SK-N-MC (cell line): ENCODE results near the gene SLC45A2.
"Not testable (repeated sequence)": the region's sequence is repeated elsewhere in the genome, so short reads cannot be mapped to it uniquely, and the experiment has no call there.

Experiments used
- DNase-seq: peaks from one replicate; pipeline ENCODE4 v3.0.0-alpha.2; 2011; ENCODE audit warnings: low read depth, low spot score
- H3K27ac ChIP-seq: fragments of 200-600 bp; sonication (generic); 2 replicates; pipeline ENCODE4 v1.5.1; 2016; ENCODE audit warnings: mixed run types
- H3K36me3 ChIP-seq: fragments of 200-600 bp; sonication (generic); 2 replicates; pipeline ENCODE4 v1.6.1; 2017; ENCODE audit warnings: antibody characterized with exemption, low read length, mixed read lengths; ENCODE audit not compliant: insufficient read depth
- H3K4me3 ChIP-seq: fragments of 200-600 bp; sonication (generic); 2 replicates; pipeline ENCODE4 v1.5.1; 2016
- H3K9ac ChIP-seq: fragments of 200-600 bp; sonication (generic); 2 replicates; pipeline ENCODE4 v1.8.0; 2017; ENCODE audit warnings: mixed run types, mixed read lengths; ENCODE audit not compliant: insufficient read length
- H3K9me3 ChIP-seq: fragments of 200-600 bp; sonication (generic); 2 replicates; pipeline ENCODE4 v1.6.1; 2017; ENCODE audit warnings: low read depth, mild to moderate bottlenecking, antibody characterized with exemption, low read length, moderate library complexity, mixed read lengths
- EZH2 ChIP-seq: fragments of 200-600 bp; sonication (generic); IDR thresholded peaks from one replicate; pipeline ENCODE4 v1.6.1; 2017; ENCODE audit warnings: antibody characterized with exemption
- FOXP2 ChIP-seq: optimal IDR thresholded peaks from 2 replicates; pipeline ENCODE3; 2011; ENCODE audit warnings: mild to moderate bottlenecking, moderate library complexity; ENCODE audit not compliant: insufficient read depth; ENCODE audit errors: extremely low read length, control extremely low read depth
- POLR2AphosphoS5 ChIP-seq: IDR thresholded peaks from 2 replicates; pipeline ENCODE4 v1.6.1; 2012; ENCODE audit warnings: mild to moderate bottlenecking, low read depth, low read length, borderline replicate concordance

The SLC45A2 gene

DNA sequence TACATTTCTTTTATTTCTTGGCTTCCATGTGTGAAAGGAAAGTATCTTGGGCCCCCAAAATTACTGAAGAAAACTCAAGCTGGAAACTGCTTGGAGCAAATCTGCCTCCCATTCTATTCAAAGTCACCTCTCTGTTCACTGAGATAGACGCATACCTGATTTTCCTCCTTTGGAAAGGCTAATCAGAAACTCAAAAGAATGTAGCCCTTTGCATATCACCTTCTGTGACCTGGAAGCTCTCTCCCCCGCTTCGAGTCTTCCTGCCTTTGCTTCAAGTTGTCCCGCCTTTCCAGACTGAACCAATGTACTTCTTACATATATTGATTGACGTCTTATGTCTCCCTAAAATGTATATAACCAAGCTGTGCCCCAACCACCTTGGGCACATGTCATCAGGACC, 53.4 kb downstream of the SLC45A2 start:
- no peak for DNase-seq
- TF ChIP-seq FOXP2 = no peak
- no peak for TF ChIP-seq POLR2AphosphoS5
- TF ChIP-seq EZH2 = no peak
- Histone ChIP-seq H3K9me3 (no peaks in the 10 kb centered on the region), H3K4me3 (no peak overlapping the region), H3K9ac (no peak overlapping the region), H3K36me3 (no peaks in the 10 kb centered on the region), H3K27ac (no peak overlapping the region)

DNA sequence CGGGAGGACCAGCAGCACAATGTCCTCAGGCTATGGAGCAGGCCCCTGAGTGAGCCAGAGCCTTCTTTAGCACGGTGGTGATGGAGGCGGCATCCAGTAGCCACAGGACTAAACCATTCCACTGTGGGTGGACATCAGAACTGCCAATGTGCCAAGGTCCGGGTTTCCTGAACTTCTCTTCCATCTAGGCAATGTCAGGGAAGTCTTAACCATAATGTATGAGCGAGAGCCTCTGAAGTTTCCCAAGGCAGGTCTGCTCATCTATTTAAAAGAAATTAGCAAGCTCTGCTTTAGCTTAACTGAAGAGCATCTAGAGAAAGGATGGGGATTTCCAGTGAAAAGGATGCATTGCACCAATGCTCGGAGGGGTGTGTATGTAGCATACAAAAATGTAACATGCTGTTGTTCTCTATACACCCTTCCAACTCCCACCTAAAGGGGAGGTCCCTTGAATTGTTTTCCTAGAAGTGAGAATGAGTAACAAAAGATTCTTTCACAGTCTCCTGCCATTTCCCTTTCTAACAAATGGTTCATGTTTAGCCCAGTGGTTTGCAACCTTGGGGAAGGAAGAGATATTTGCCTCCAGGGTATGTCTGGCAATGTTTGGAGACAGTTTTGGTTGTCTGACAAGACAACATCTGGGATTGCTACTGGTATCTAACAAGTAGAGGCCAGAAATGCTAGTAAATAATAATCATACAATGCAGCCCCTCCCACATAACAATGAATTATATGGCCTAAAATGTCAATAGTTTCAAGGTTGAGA, 54.4 kb downstream of the SLC45A2 start:
- Histone ChIP-seq H3K4me3 (no peak overlapping the region), H3K9ac (no peak overlapping the region), H3K9me3 (no peaks in the 10 kb centered on the region), H3K27ac (no peak overlapping the region), H3K36me3 (no peaks in the 10 kb centered on the region)
- no peak for DNase-seq
- TF ChIP-seq EZH2 (no peak), POLR2AphosphoS5 (no peak), FOXP2 (no peak)

DNA sequence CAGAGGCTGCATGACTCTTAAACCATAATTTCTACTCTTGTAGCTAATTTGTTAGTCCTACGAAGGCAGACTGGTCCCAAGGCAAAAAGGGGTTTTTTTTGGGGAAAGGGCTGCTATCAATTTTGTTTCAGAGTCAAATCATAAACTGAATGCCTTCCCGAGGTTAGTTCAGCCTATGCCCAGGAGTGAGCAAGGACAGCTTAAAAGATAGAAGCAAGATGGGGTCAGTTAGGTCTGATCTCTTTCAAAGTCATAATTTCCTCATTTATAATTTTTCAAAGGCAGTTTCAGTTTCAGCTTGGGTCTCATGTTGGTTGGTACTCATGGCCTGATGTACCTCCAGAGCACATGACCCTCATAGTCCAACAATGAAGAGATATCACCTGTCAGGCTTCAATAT, 56.2 kb downstream of the SLC45A2 start:
- Histone ChIP-seq H3K9ac (no peak overlapping the region), H3K27ac (no peak overlapping the region), H3K4me3 (no peak overlapping the region), H3K9me3 (no peaks in the 10 kb centered on the region), H3K36me3 (no peaks in the 10 kb centered on the region)
- TF ChIP-seq EZH2 = no peak
- TF ChIP-seq FOXP2 = no peak
- TF ChIP-seq POLR2AphosphoS5 = no peak
- DNase-seq = no peak

DNA sequence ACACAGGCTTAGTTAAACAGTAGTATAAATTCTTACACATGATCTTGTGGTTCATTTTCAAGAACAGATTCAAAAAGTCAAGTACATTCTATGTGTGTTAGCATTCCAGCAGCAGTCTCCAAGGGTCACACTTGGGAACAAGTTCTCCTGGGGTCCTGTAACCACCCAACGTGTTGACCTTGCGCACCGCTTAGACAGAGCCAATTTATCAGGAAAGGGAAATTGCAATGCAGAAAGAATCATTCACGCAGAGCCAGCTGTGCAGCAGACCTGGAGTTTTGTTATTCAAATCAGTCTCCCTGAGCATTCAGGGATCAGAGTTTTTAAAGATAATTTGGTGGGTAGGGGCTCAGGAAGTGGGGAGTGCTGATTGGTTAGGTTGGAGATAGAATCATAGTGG, 56.8 kb downstream of the SLC45A2 start:
- no peaks in the 10 kb centered on the region for H3K36me3 ChIP-seq
- H3K9ac ChIP-seq = no peak overlapping the region
- H3K9me3 ChIP-seq = no peaks in the 10 kb centered on the region
- no peak overlapping the region for H3K27ac ChIP-seq
- no peak for DNase-seq
- TF ChIP-seq FOXP2 = no peak
- TF ChIP-seq POLR2AphosphoS5 = no peak
- no peak for TF ChIP-seq EZH2
- no peak overlapping the region for H3K4me3 ChIP-seq

DNA sequence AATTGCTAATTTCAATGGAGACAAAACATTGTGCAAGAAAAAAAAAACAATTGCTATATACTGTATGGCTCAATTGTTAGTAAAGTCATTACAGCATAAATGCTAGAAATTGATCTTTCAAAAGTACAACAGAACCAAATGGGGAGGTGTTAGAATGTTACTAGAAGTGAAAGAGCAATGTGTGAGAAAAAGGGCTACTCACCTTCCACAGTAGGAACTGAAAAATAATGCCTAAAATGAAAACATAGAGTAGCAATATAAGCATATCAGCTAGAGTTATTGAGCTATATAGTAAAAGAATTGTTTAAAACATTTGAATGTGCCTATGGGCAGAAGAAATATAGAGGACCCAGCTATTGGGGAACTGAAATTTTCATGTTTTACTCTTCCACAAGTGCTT, 59.2 kb downstream of the SLC45A2 start:
- Histone ChIP-seq H3K9ac (no peak overlapping the region), H3K4me3 (no peak overlapping the region), H3K36me3 (no peaks in the 10 kb centered on the region), H3K9me3 (no peaks in the 10 kb centered on the region), H3K27ac (no peak overlapping the region)
- TF ChIP-seq FOXP2 (no peak), POLR2AphosphoS5 (no peak), EZH2 (no peak)
- no peak for DNase-seq

DNA sequence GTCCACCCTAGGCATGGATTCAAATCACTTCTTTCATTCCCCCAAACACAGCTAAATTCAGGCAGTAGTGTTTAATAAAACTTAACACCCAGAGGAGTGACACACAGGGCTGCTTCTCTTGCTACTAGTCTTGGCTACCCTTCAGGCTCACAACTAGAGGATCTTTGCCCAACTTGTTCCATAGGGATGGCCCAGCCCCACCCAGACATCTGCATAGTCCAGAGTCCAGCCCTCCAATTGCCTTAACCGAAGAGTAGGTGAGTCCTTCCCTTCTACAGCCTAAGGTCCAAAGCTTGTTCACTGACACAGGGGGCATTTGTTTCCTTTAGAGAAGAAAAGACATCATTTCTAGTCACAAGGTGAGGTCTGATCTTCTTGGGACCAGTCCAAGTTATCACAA, 63.5 kb downstream of the SLC45A2 start:
- Histone ChIP-seq H3K9ac (no peak overlapping the region), H3K36me3 (no peaks in the 10 kb centered on the region), H3K9me3 (no peaks in the 10 kb centered on the region), H3K4me3 (no peak overlapping the region), H3K27ac (no peak overlapping the region)
- DNase-seq = no peak
- TF ChIP-seq POLR2AphosphoS5 = no peak
- TF ChIP-seq FOXP2 = no peak
- TF ChIP-seq EZH2 = no peak

DNA sequence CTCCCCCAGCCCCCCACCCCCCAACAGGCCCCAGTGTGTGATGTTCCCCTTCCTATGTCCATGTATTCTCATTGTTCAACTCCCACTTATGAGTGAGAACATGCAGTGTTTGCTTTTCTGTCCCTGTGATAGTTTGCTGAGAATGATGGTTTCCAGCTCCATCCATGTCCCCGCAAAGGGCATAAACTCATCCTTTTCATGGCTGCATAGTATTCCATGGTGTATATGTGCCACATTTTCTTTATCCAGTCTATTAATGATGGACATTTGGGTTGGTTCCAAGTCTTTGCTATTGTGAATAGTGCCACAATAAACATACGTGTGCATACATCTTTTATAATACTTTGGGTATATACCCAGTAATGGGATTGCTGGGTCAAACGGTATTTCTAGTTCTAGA, 69.6 kb downstream of the SLC45A2 start:
- not testable (repeated sequence) for H3K4me3 ChIP-seq, H3K36me3 ChIP-seq, H3K9ac ChIP-seq

DNA sequence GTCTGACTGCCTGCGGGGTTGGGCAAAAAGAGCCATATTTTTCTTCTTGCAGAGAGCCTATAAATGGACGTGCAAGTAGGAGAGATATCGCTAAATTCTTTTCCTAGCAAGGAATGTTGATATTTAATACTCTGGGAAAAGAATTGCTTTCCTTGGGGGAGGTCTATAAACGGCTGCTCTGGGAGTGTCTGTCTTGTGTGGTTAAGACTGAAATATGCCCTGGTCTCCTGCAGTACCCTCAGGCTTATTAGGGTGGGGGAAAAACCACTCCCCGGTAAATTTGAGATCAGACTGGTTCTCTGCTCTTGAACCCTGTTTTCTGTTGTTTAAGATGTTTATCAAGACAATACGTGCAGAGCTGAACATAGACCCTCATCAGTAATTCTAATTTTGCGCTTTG, 78.2 kb downstream of the SLC45A2 start:
- H3K9me3 ChIP-seq, H3K36me3 ChIP-seq, H3K27ac ChIP-seq, DNase-seq, H3K4me3 ChIP-seq, H3K9ac ChIP-seq: not testable (repeated sequence)

More for the DNA sequence above, 69.6 kb downstream of the SLC45A2 start:
- not testable (repeated sequence) for H3K9me3 ChIP-seq, DNase-seq, H3K27ac ChIP-seq

DNA sequence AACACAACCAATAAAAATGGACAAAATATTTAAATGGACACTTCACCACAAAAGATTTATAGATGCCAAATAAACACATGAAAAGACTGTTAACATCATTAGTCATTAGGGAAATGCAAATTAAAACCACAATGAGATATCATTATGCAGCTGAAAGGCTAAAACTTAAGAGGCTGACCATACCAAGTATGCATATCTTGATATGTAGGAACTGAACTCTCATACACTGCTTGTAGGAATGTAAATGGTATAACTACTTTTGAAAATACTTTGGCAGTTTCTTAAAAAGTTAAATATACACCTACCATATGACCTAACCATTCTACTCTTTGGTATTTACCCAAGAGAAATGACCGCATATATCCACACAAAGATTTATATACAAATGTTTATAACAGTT, 79.1 kb downstream of the SLC45A2 start:
- Histone ChIP-seq H3K4me3 (no peak overlapping the region), H3K27ac (no peak overlapping the region), H3K9me3 (no peaks in the 10 kb centered on the region), H3K9ac (no peak overlapping the region), H3K36me3 (no peaks in the 10 kb centered on the region)
- DNase-seq = no peak
- no peak for TF ChIP-seq POLR2AphosphoS5
- no peak for TF ChIP-seq EZH2
- TF ChIP-seq FOXP2 = no peak

DNA sequence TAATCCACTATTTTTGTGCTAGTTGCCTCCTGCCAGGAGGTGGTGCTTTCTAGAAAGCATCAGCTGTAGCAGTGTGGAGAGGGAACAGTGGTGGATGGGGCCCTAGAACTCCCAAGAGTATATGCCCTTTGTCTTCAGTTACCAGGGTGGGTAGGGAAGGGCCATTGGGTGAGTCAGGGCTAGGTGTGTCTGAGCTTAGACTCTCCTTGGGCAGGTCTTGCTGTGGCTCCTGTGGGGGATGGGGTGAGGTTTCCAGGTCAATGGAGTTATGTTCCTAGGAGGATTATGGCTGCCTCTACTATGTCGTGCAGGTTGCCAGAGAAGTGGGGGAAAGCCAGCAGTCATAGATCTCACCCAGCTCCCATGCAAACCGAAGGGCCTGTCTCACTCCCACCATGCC, 81.4 kb downstream of the SLC45A2 start:
- TF ChIP-seq EZH2 (no peak), FOXP2 (no peak), POLR2AphosphoS5 (no peak)
- H3K4me3 ChIP-seq = no peak overlapping the region
- no peak overlapping the region for H3K9ac ChIP-seq
- H3K27ac ChIP-seq = no peak overlapping the region
- H3K9me3 ChIP-seq = no peaks in the 10 kb centered on the region
- no peaks in the 10 kb centered on the region for H3K36me3 ChIP-seq
- no peak for DNase-seq
